ENCODE results near the gene IRAG1. TPM values are rescaled to one million over a fixed set of nuclear protein-coding genes. Genes with fewer than 3 reads are reported as not detected.

The IRAG1 gene
- total and polyA plus RNA-seq, 2 donors (not counting 1 experiment from before 2014, with no cell fraction given) = 0.27 to 0.32 TPM

DNA sequence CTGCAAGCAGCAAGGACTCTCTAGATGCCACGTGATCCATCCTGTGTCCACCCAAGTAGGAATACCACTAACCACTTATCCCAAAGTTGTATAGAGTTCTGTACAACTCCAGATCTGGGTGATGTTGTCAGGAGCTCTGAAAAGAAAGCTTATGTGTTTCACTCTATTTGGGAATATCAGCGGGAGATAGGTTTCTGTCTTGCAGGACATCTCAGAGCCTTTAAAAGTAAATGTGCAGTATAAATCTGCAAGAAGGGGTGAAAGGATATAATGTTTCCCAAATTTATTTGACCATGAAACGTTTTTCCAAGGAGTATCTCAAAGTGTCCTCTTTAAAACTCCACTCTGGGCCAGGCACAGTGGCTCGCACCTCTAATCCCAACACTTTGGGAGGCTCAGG lies 13.9 kb downstream of the IRAG1 start:
- H3K9ac ChIP-seq (ENCODE audit: low read length) = no peak overlapping the region
- no peaks in the 10 kb centered on the region for H3K36me3 ChIP-seq (replicated peaks in 1 of 2; ENCODE audit: control extremely low read depth in 1 of 2, control insufficient read depth in 1 of 2, extremely low read depth in 1 of 2, insufficient read depth in 2 of 2, low read length in 1 of 2)
- peaks cover 11% of the 10 kb centered on the region for H3K4me1 Mint-ChIP-seq
- DNase-seq (no peak), ATAC-seq (ENCODE audit: low read depth) (no peak)
- H3K4me3 Mint-ChIP-seq = no peak overlapping the region
- intact Hi-C loops (cut with micrococcal nuclease) = no loop called here
- no peak overlapping the region for H3K27ac ChIP-seq (ENCODE audit: low read length in 2 of 2)
- H3K9me3 Mint-ChIP-seq (ENCODE audit: insufficient read depth) = no peaks in the 10 kb centered on the region
- TF ChIP-seq, protein P1, sequence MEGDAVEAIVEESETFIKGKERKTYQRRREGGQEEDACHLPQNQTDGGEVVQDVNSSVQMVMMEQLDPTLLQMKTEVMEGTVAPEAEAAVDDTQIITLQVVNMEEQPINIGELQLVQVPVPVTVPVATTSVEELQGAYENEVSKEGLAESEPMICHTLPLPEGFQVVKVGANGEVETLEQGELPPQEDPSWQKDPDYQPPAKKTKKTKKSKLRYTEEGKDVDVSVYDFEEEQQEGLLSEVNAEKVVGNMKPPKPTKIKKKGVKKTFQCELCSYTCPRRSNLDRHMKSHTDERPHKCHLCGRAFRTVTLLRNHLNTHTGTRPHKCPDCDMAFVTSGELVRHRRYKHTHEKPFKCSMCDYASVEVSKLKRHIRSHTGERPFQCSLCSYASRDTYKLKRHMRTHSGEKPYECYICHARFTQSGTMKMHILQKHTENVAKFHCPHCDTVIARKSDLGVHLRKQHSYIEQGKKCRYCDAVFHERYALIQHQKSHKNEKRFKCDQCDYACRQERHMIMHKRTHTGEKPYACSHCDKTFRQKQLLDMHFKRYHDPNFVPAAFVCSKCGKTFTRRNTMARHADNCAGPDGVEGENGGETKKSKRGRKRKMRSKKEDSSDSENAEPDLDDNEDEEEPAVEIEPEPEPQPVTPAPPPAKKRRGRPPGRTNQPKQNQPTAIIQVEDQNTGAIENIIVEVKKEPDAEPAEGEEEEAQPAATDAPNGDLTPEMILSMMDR (IDR thresholded peaks at IDR 0.05) = no peak
- no peak for TF ChIP-seq EZH2 (IDR thresholded peaks at IDR 0.05; ENCODE audit: borderline replicate concordance, insufficient read depth, low read depth, low read length, poor library complexity, severe bottlenecking)
- ChIA-PET CTCF (interaction anchor here (1.4 to 1.6 kb wide), 2 partner anchors 266 to 274 kb away, joined by 4 read pairs; no protein-coding TSS in a partner anchor), POLR2A (no interaction called here)
- H2AFZ ChIP-seq (ENCODE audit: insufficient read depth, low read depth, low read length, poor library complexity, severe bottlenecking) = no peak overlapping the region
- H3K9me3 ChIP-seq (ENCODE audit: control extremely low read depth in 1 of 3, control insufficient read depth in 2 of 3, insufficient read depth in 1 of 3, low read length in 2 of 3) = no peaks in the 10 kb centered on the region
- no peaks in the 10 kb centered on the region for H3K79me2 ChIP-seq (ENCODE audit: control insufficient read depth, insufficient read depth, low read length)
- H3K4me2 ChIP-seq (replicated peaks; ENCODE audit: low read depth, low read length, poor library complexity, severe bottlenecking) = no peak overlapping the region
- H3K27ac Mint-ChIP-seq = no peak overlapping the region
- no peak overlapping the region for H3K4me3 ChIP-seq (ENCODE audit: control extremely low read depth in 1 of 5, extremely low read depth in 1 of 5, insufficient read depth in 1 of 5, low read depth in 2 of 5, low read length in 4 of 5)
- no peaks in the 10 kb centered on the region for H4K20me1 ChIP-seq (ENCODE audit: control insufficient read depth, insufficient read depth, low read length, poor library complexity, severe bottlenecking)
- peaks cover 0 to 26% (median 12%) of the 10 kb centered on the region in 4 experiments for H3K27me3 ChIP-seq (replicated peaks in 1 of 4; ENCODE audit: control extremely low read depth in 1 of 4, control insufficient read depth in 3 of 4, insufficient read depth in 4 of 4, low read length in 3 of 4)
- 83% methylated on average over 3 of the region's 4 CpGs for WGBS (ENCODE audit: insufficient coverage)
- peaks cover 30% of the 10 kb centered on the region for H3K27me3 Mint-ChIP-seq
- H3K4me1 ChIP-seq (ENCODE audit: control insufficient read depth in 2 of 2, insufficient read depth in 2 of 2, low read length in 2 of 2) = peaks cover 9% of the 10 kb centered on the region in 2 donors

DNA sequence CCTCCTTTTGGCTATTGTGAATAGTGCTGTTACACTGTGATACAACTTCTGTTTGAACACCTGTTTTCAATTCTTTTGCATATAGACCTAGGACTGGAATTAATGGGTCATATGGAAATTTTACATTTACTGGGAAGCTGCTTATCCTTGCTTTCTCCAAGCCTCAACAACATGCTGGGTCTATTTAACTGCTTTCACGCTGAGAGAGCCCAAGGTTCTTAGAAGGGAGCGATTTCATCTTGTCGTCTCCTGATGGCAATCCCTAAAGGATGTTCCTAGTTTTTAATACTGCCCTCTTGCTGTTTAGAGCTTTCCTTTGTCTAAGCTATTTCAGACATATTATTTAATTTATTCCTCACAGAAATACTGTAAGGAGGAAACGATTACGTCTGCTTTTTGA lies 15.5 kb downstream of the IRAG1 start:
- Mint-ChIP-seq H3K4me1 (peaks cover 22% of the 10 kb centered on the region), H3K4me3 (no peak overlapping the region), H3K27ac (no peak overlapping the region), H3K9me3 (ENCODE audit: insufficient read depth) (no peaks in the 10 kb centered on the region), H3K27me3 (peaks cover 35% of the 10 kb centered on the region)
- H3K9ac ChIP-seq (ENCODE audit: low read length) = no peak overlapping the region
- no peak overlapping the region for H3K4me2 ChIP-seq (replicated peaks; ENCODE audit: low read depth, low read length, poor library complexity, severe bottlenecking)
- POLR2A ChIA-PET = no interaction called here
- CTCF ChIA-PET = interaction anchor here (0.6 to 1.4 kb wide), 2 partner anchors 265 to 1174 kb away, joined by 3 to 4 read pairs; no protein-coding TSS in a partner anchor
- no peak for ATAC-seq (ENCODE audit: low read depth)
- H3K27me3 ChIP-seq (replicated peaks in 1 of 4; ENCODE audit: control extremely low read depth in 1 of 4, control insufficient read depth in 3 of 4, insufficient read depth in 4 of 4, low read length in 3 of 4) = peaks cover 0 to 28% (median 12%) of the 10 kb centered on the region in 4 experiments
- H3K4me3 ChIP-seq (ENCODE audit: control extremely low read depth in 1 of 5, extremely low read depth in 1 of 5, insufficient read depth in 1 of 5, low read depth in 2 of 5, low read length in 4 of 5) = no peak overlapping the region
- H3K27ac ChIP-seq (ENCODE audit: low read length in 2 of 2) = no peak overlapping the region
- TF ChIP-seq EZH2 (IDR thresholded peaks at IDR 0.05; ENCODE audit: borderline replicate concordance, insufficient read depth, low read depth, low read length, poor library complexity, severe bottlenecking) = no peak
- TF ChIP-seq, protein P1 (IDR thresholded peaks at IDR 0.05) = no peak
- intact Hi-C loops (cut with micrococcal nuclease) = no loop called here
- H3K4me1 ChIP-seq (ENCODE audit: control insufficient read depth in 2 of 2, insufficient read depth in 2 of 2, low read length in 2 of 2) = peaks cover 10 to 11% of the 10 kb centered on the region in 2 donors
- H3K79me2 ChIP-seq (ENCODE audit: control insufficient read depth, insufficient read depth, low read length) = no peaks in the 10 kb centered on the region
- H4K20me1 ChIP-seq (ENCODE audit: control insufficient read depth, insufficient read depth, low read length, poor library complexity, severe bottlenecking) = no peaks in the 10 kb centered on the region
- DNase-seq = no peak
- H3K36me3 ChIP-seq (replicated peaks in 1 of 2; ENCODE audit: control extremely low read depth in 1 of 2, control insufficient read depth in 1 of 2, extremely low read depth in 1 of 2, insufficient read depth in 2 of 2, low read length in 1 of 2) = no peaks in the 10 kb centered on the region
- H3K9me3 ChIP-seq (ENCODE audit: control extremely low read depth in 1 of 3, control insufficient read depth in 2 of 3, insufficient read depth in 1 of 3, low read length in 2 of 3) = no peaks in the 10 kb centered on the region
- H2AFZ ChIP-seq (ENCODE audit: insufficient read depth, low read depth, low read length, poor library complexity, severe bottlenecking) = no peak overlapping the region
- 90% methylated on average over 2 of the region's 5 CpGs for WGBS (ENCODE audit: insufficient coverage)

All from B cell (primary cell).